A549 (cell line): Measurements from ENCODE around the gene PATJ. TPM values are rescaled to one million over a fixed set of nuclear protein-coding genes. Genes with fewer than 3 reads are reported as not detected.

Experiments
- ATAC-seq, 2 experiments: fragments of 200-7000 bp in 1 of 2; fragments of >200 bp in 1 of 2; cut with Nextera tagmentation in 1 of 2; cut with Tn5 transposase in 1 of 2; 3 replicates each; pipeline versions ENCODE4 v1.8.0 to v1.9.1; 2018 to 2020; ENCODE audit warnings: mild to moderate bottlenecking in 1 of 2, moderate library complexity in 1 of 2
- CTCF ChIA-PET: fragments of 300-600 bp; sonication (Branson Sonifier 250); formaldehyde crosslinking; extraction: SDS; loops from one replicate; lab custom pipeline; 2021; ENCODE audit warnings: antibody characterized with exemption, inconsistent platforms; lab: Yijun Ruan, JAX
- POLR2A ChIA-PET: fragments of 350-600 bp; formaldehyde crosslinking; extraction: SDS; loops from one replicate; lab custom pipeline; 2021; ENCODE audit warnings: antibody characterized with exemption, inconsistent platforms; lab: Yijun Ruan, JAX
- DNase-seq, 2 experiments: peaks; one replicate each; pipeline versions ENCODE4 v3.0.0 to v3.0.0-alpha.2; 2011 to 2016; ENCODE audit warnings: low read depth in 1 of 2, low spot score in 1 of 2
- FAIRE-seq: peaks from 2 replicates; lab custom pipeline; 2011; peaks lifted over from hg19 to GRCh38; lab: Jason Lieb, UNC
- H3K27ac ChIP-seq, 2 experiments: fragments of >200 bp; sonication (Bioruptor Twin); formaldehyde crosslinking; 3 replicates each; pipeline ENCODE4 v1.5.1; 2016 to 2017
- H3K4me1 ChIP-seq: fragments of >200 bp; sonication (Bioruptor Twin); formaldehyde crosslinking; 3 replicates; pipeline ENCODE4 v1.6.1; 2016
- H3K4me2 ChIP-seq: fragments of >200 bp; sonication (Bioruptor Twin); formaldehyde crosslinking; 3 replicates; pipeline ENCODE4 v1.6.1; 2016
- H3K4me3 ChIP-seq: fragments of >200 bp; sonication (Bioruptor Twin); formaldehyde crosslinking; 3 replicates; pipeline ENCODE4 v1.5.1; 2016
- H3K9me3 ChIP-seq: fragments of >200 bp; sonication (Bioruptor Twin); formaldehyde crosslinking; 3 replicates; pipeline ENCODE4 v1.6.1; 2016
- BCL3 ChIP-seq: fragments of >200 bp; sonication (Bioruptor Twin); formaldehyde crosslinking; IDR thresholded peaks from 3 replicates; pipeline ENCODE4 v1.6.1; 2016
- BHLHE40 ChIP-seq: IDR thresholded peaks from 2 replicates; pipeline ENCODE4 v1.6.1; 2012; ENCODE audit warnings: low read depth, low read length, inconsistent platforms
- CBX8 ChIP-seq: fragments of 200-600 bp; sonication (generic); IDR thresholded peaks from 2 replicates; pipeline ENCODE4 v1.6.1; 2016
- CEBPB ChIP-seq, 2 experiments: fragments of >200 bp in 1 of 2; sonication (Bioruptor Twin) in 1 of 2; formaldehyde crosslinking in 1 of 2; IDR thresholded peaks; 2 replicates each; pipeline ENCODE4 v1.6.1; 2012 to 2016
- CTCF ChIP-seq: fragments of >200 bp; sonication (Bioruptor Twin); formaldehyde crosslinking; IDR thresholded peaks from 3 replicates; pipeline ENCODE4 v1.5.1; 2016
- EP300 ChIP-seq, 2 experiments: fragments of >200 bp; sonication (Bioruptor Twin); formaldehyde crosslinking; IDR thresholded peaks; 2 replicates in 1 of 2; 3 replicates in 1 of 2; pipeline ENCODE4 v1.6.1; 2016 to 2017
- GATA3 ChIP-seq: IDR thresholded peaks from 2 replicates; pipeline ENCODE4 v1.6.1; 2012; ENCODE audit warnings: borderline replicate concordance
- HES2 ChIP-seq: fragments of >200 bp; sonication (Bioruptor Twin); formaldehyde crosslinking; IDR thresholded peaks from 2 replicates; pipeline ENCODE4 v1.6.1; 2016
- HMGXB4 ChIP-seq: fragments of 250-450 bp; sonication (Bioruptor Pico); IDR thresholded peaks from 2 replicates; pipeline ENCODE4 v1.5.0; 2021; ENCODE audit warnings: mild to moderate bottlenecking, moderate library complexity, borderline replicate concordance
- HOXA7 ChIP-seq: fragments of 250-450 bp; sonication (Bioruptor Pico); IDR thresholded peaks from 2 replicates; pipeline ENCODE4 v1.5.0; 2020; ENCODE audit warnings: mild to moderate bottlenecking, moderate library complexity
- MAX ChIP-seq: IDR thresholded peaks from 2 replicates; pipeline ENCODE4 v1.6.1; 2012
- MAZ ChIP-seq: fragments of 150-350 bp; IDR thresholded peaks from 2 replicates; pipeline ENCODE4 v1.6.1; 2014; ENCODE audit warnings: antibody characterized with exemption, low read depth, low read length, borderline replicate concordance
- RAD21 ChIP-seq, 2 experiments: fragments of >200 bp in 1 of 2; sonication (Bioruptor Twin) in 1 of 2; formaldehyde crosslinking in 1 of 2; IDR thresholded peaks in 1 of 2; conservative IDR thresholded peaks in 1 of 2; 2 replicates in 1 of 2; 3 replicates in 1 of 2; pipeline ENCODE4 v1.6.1; 2012 to 2018; ENCODE audit warnings: inconsistent platforms in 1 of 2
- RCOR1 ChIP-seq: fragments of 150-350 bp; IDR thresholded peaks from 2 replicates; pipeline ENCODE4 v1.6.1; 2014; ENCODE audit warnings: antibody characterized with exemption, low read length, low read depth
- REST ChIP-seq: fragments of 200-600 bp; sonication (generic); IDR thresholded peaks from 2 replicates; pipeline ENCODE4 v1.6.1; 2016; ENCODE audit warnings: antibody characterized with exemption, mild to moderate bottlenecking, moderate library complexity
- RNF2 ChIP-seq: fragments of 200-600 bp; sonication (generic); IDR thresholded peaks from 2 replicates; pipeline ENCODE4 v1.6.1; 2016; ENCODE audit warnings: low read depth, mild to moderate bottlenecking, antibody characterized with exemption, moderate library complexity, borderline replicate concordance
- USF2 ChIP-seq: fragments of 450-650 bp; IDR thresholded peaks from 2 replicates; pipeline ENCODE4 v1.6.1; 2014; ENCODE audit warnings: antibody characterized with exemption
- WGBS: methylation state at CpG from one replicate; pipeline ENCODE4 v1.1.6; 2017; ENCODE audit errors: missing lambda C conversion rate; 5-methylcytosine and 5-hydroxymethylcytosine counted together
- polyA plus RNA-seq, 4 experiments: library from polyadenylated mRNA; depleted of rRNA in 3 of 4; stranded (reverse); fragments of >200 nt; fragmentation: RNase III in 1 of 4; extraction: RNeasy Plus Mini Kit Qiagen cat#74134 plus additional on column Dnase treatment in 1 of 4; gene quantifications; 2 replicates in 3 of 4; 3 replicates in 1 of 4; pipeline ENCODE4 v1.2.3, GENCODE V29; 2011 to 2017

Gene PATJ
- polyA plus RNA-seq, 2 of the 4 experiments (the other 2 are of a cell fraction), result 6.0 to 14.7 TPM

GRCh38 chr1:61950418-61950817 is 208.1 kb downstream of the PATJ start:
- Histone ChIP-seq H3K4me2 (no peak overlapping the region), H3K4me1 (no peaks in the 10 kb centered on the region), H3K27ac (no peak overlapping the region), H3K9me3 (no peaks in the 10 kb centered on the region), H3K4me3 (no peak overlapping the region)
- 30% methylated on average over 2 of the region's 2 CpGs for WGBS
- ATAC-seq (no peak), DNase-seq (peak in 1 of 2 experiments; percentile 2), FAIRE-seq (no peak)
- TF ChIP-seq HMGXB4 (no peak), USF2 (no peak), RNF2 (no peak), BCL3 (no peak), EP300 (IDR thresholded peaks at IDR 0.05) (no peak), RAD21 (conservative IDR thresholded peaks at IDR 0.05 in 1 of 2, IDR thresholded peaks at IDR 0.05 in 1 of 2) (0 out of 5 replicates have a peak, but pooled peaks of 1 of the 2 experiments have one; percentile 11), REST (no peak), GATA3 (no peak), CEBPB (IDR thresholded peaks at IDR 0.05) (no peak), MAX (no peak), CTCF (peak; percentile 36; the same call in 2 of the 3 replicates), HES2 (no peak), MAZ (no peak), CBX8 (no peak), BHLHE40 (no peak), RCOR1 (no peak), HOXA7 (CRISPR knock-in tag) (no peak)
- ChIA-PET POLR2A (no interaction called here), CTCF (interaction anchor here (0.9 to 1.5 kb wide), 2 partner anchors 17 to 34 kb away, joined by 3 to 4 read pairs; no protein-coding TSS in a partner anchor)
